Measurements from ENCODE around the gene COL13A1. TPM values are rescaled to one million over a fixed set of nuclear protein-coding genes. Genes with fewer than 3 reads are reported as not detected.

The COL13A1 gene
- total RNA-seq, 3 donors from 2014 or later = 0.66 to 0.80 (median 0.73) TPM

DNA sequence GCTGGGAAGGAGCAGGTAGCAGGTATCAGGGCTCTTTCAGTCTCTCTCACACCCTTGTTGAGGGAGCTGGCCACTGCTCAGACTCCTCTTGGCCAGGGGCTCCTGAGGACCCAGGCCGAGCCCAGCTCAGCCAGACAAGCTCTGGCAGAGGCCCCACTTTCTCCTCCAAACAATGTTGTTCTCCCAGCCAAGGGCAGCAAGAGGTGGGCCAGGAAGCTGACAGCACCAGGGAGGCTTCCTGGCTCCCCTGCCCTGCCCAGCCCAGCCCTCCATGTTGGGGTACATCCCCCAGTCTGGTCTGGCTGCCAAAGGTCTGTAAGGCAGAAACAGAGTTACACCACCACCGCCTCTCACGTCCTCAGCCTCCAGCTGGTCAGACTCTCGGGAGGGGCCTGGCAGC, 33.9 kb upstream of the COL13A1 start:
- Histone ChIP-seq H3K36me3 (no peaks in the 10 kb centered on the region), H3K4me1 (no peaks in the 10 kb centered on the region), H3K4me3 (no peak overlapping the region), H3K9me3 (no peaks in the 10 kb centered on the region), H3K27ac (no peak overlapping the region), H3K27me3 (peaks cover 0 to 13% of the 10 kb centered on the region in 2 donors)
- intact Hi-C loops (cut with DNase I; ENCODE audit: low total_unique reads) = no loop called here
- TF ChIP-seq, protein P1, sequence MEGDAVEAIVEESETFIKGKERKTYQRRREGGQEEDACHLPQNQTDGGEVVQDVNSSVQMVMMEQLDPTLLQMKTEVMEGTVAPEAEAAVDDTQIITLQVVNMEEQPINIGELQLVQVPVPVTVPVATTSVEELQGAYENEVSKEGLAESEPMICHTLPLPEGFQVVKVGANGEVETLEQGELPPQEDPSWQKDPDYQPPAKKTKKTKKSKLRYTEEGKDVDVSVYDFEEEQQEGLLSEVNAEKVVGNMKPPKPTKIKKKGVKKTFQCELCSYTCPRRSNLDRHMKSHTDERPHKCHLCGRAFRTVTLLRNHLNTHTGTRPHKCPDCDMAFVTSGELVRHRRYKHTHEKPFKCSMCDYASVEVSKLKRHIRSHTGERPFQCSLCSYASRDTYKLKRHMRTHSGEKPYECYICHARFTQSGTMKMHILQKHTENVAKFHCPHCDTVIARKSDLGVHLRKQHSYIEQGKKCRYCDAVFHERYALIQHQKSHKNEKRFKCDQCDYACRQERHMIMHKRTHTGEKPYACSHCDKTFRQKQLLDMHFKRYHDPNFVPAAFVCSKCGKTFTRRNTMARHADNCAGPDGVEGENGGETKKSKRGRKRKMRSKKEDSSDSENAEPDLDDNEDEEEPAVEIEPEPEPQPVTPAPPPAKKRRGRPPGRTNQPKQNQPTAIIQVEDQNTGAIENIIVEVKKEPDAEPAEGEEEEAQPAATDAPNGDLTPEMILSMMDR (IDR thresholded peaks at IDR 0.05) = no peak
- TF ChIP-seq POLR2AphosphoS5 (IDR thresholded peaks at IDR 0.05) (no peak), POLR2A (IDR thresholded peaks at IDR 0.05) (no peak)
- DNase-seq (ENCODE audit: low spot score in 2 of 2) = no peak

DNA sequence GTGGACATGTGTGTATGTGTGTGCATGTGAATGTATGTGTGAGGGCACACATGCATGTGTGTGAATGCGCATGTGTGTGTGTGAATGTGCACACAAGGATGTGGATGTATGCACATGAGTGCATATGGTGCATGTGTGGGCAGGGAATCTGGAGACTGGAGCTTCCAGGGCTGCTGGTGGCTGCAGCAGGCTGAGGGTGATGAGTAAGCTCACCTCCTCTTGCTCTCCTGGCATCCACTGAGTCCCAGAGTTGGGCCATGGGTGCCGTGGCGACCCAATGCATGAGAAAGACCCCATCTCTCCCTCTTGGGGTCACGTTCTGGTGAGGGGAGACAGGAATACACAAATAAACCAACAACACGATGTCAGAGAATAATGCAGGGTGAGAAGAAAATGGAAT, 33.3 kb upstream of the COL13A1 start:
- Histone ChIP-seq H3K36me3 (no peaks in the 10 kb centered on the region), H3K9me3 (no peaks in the 10 kb centered on the region), H3K4me3 (no peak overlapping the region), H3K27me3 (peaks cover 0 to 13% of the 10 kb centered on the region in 2 donors), H3K27ac (no peak overlapping the region), H3K4me1 (no peaks in the 10 kb centered on the region)
- DNase-seq (ENCODE audit: low spot score in 2 of 2) = no peak
- intact Hi-C loops (cut with DNase I; ENCODE audit: low total_unique reads) = no loop called here
- TF ChIP-seq, protein P1 (IDR thresholded peaks at IDR 0.05) = no peak
- TF ChIP-seq POLR2A (IDR thresholded peaks at IDR 0.05) (no peak), POLR2AphosphoS5 (IDR thresholded peaks at IDR 0.05) (no peak)

DNA sequence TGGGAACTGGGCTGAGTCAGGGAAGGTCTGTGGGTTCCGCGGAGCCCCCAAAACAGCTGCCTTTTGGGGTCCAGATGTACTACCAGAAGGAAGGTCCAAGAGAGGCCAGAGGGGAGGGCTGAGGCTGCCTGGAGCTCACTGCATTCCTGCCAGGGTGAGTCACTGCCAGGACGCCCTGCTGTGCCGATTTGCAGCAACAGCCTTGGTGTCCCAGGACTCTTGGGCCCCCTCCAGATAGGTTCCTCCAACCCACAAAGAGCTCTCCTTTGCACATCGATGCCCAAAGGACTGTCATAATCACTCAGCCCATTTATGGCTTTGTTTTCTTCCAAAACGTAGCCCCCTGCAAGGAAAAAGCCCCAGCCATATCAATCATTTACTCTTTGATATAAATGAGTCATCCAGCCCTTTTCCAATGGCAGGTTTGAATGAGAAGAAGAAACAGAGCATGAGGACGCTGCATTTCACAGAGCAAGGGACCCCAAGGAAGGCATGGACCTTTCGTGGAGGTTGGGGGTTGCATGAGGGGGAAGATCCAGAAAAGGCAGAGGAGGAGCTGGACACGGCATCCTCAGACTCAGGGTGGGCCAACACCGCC, 32.2 kb upstream of the COL13A1 start:
- no peaks in the 10 kb centered on the region for H3K36me3 ChIP-seq
- H3K4me1 ChIP-seq = no peaks in the 10 kb centered on the region
- intact Hi-C loops (cut with DNase I; ENCODE audit: low total_unique reads) = no loop called here
- H3K4me3 ChIP-seq = no peak overlapping the region
- TF ChIP-seq, protein P1 (IDR thresholded peaks at IDR 0.05) = no peak
- no peak for DNase-seq (ENCODE audit: low spot score in 2 of 2)
- no peak overlapping the region for H3K27ac ChIP-seq
- H3K27me3 ChIP-seq = peaks cover 0 to 13% of the 10 kb centered on the region in 2 donors
- no peaks in the 10 kb centered on the region for H3K9me3 ChIP-seq

DNA sequence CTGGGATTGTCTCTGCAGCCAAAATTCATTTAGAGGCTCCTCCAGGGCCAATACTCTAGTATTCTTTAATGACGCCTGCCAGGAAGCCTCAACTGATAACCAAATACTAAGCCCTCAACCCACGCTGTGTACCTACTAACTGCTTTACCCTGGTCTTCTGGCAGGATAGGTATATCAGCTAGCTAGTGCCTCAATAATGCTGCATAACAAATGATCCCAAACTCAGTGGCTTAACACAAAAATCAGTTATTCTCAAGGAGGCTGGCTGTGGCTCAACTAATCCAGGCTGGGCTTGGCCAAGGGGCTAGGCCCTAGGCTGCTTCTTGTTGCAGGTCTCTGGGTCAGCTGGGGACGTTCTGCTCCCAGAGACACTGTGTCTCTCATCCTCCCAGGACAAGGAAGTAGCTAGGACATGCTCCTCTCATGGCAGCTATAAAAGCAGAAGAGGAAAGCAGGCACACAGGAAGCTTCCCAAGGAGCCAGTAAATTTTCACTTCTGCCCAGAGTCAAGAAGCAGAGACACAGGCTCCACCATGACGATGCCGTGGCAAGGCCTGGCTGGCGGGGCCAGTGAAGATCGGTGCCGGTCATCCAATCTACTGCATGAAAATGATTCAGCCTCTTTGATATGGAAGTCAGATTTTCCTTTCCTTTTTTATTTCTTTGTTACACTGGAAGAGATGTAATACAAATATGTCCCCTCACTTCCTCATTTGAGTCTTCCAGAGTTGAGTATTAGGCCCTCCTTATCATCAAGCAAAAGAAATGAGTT, 28.6 kb upstream of the COL13A1 start:
- H3K4me1 ChIP-seq = no peaks in the 10 kb centered on the region
- no peak overlapping the region for H3K27ac ChIP-seq
- TF ChIP-seq POLR2AphosphoS5 (IDR thresholded peaks at IDR 0.05) (no peak), POLR2A (IDR thresholded peaks at IDR 0.05) (no peak)
- TF ChIP-seq, protein P1 (IDR thresholded peaks at IDR 0.05) = no peak
- H3K4me3 ChIP-seq = no peak overlapping the region
- no peaks in the 10 kb centered on the region for H3K9me3 ChIP-seq
- intact Hi-C loops (cut with DNase I; ENCODE audit: low total_unique reads) = no loop called here
- DNase-seq (ENCODE audit: low spot score in 2 of 2) = no peak
- peaks cover 0 to 13% of the 10 kb centered on the region in 2 donors for H3K27me3 ChIP-seq
- no peaks in the 10 kb centered on the region for H3K36me3 ChIP-seq

DNA sequence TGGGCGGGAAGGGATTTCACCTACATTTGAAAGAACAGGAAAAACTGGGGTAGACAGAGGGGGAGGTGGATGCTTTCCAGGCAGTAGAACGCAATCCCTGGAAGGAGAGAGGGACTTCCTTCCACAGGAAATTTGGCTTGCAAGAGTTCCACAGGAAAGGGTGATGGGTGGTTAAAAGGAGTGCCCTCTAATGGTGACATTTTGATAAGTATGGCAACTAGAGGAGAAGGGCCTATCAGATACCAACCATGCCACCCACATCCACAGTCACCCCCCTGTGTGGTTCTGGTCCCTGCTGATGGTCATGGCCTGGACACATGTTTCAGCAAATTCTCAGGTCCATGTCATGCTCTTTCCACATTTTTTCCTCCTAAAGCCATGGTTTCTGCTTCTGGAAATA, 27.1 kb upstream of the COL13A1 start:
- Histone ChIP-seq H3K27ac (no peak overlapping the region), H3K4me1 (no peaks in the 10 kb centered on the region), H3K36me3 (no peaks in the 10 kb centered on the region), H3K27me3 (peaks cover 0 to 9% of the 10 kb centered on the region in 2 donors), H3K9me3 (no peaks in the 10 kb centered on the region), H3K4me3 (no peak overlapping the region)
- TF ChIP-seq, protein P1 (IDR thresholded peaks at IDR 0.05) = no peak
- TF ChIP-seq POLR2AphosphoS5 (IDR thresholded peaks at IDR 0.05) (no peak), POLR2A (IDR thresholded peaks at IDR 0.05) (no peak)
- intact Hi-C loops (cut with DNase I; ENCODE audit: low total_unique reads) = no loop called here
- no peak for DNase-seq (ENCODE audit: low spot score in 2 of 2)

All from breast epithelium (tissue), 4 donors.